MV-4-11 (cell line): ENCODE data around the gene RAD51AP2.
"Not testable (repeated sequence)": the region's sequence is repeated elsewhere in the genome, so short reads cannot be mapped to it uniquely, and the experiment has no call there.

Experiments used
- DNase-seq: peaks from one replicate; lab custom pipeline; 2025; lab: John Stamatoyannopoulos, UW

RAD51AP2 gene

GRCh38 chr2:17518212-17519154 lies at the start of gene RAD51AP2:
RAD51AP2 (minus strand) TSS chr2:17518440; CDS start chr2:17518415, 25 bp downstream.
- DNase-seq, result peak; percentile 83

- DNase-seq, result not testable (repeated sequence)
Measured at GRCh38 chr2:17565726-17566125, 47.5 kb upstream of the RAD51AP2 start.

DNA sequence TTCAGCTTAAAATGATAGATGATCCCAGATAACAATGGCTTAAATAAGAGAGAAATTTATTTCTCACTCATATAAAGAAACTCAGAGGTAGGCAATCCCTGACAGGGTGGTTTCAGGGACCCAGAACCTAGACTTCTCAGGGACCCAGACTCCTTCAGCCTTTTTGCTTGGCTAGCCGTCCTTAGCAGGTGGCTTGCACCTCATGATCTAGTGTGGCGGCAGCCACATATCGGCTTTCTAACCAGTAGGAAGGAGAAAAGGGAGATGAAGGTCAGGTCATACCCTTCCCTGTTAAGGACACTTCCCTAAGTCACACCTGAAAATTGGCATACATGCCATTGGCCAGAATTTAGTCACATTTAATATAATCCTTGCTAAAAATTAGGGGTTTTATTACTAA lies 40.6 kb upstream of the RAD51AP2 start:
- DNase-seq, result no peak

GRCh38 chr2:17558053-17558452 lies 39.8 kb upstream of the RAD51AP2 start:
- no peak for DNase-seq

GRCh38 chr2:17557596-17557995 lies 39.4 kb upstream of the RAD51AP2 start:
- DNase-seq, result no peak

GRCh38 chr2:17555150-17555549 lies 36.9 kb upstream of the RAD51AP2 start:
- no peak for DNase-seq

DNA sequence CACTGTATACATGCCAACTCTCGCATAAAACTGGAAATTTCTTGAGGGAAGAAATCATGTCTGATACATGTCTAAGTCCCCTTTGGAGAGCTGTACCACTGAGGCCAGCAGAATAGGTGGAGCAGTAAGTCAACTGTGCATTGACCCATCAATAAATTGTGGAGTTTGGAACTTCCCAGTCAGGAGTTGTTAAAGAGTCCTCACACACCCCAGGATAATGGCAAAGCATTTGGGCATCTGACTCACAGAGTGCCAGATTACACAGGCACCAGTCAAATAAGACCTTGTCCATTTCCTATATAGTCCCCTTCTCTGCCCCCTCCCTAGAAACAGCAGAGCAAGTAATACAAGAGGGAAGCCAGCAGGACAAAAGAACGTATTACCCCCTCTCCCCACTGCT lies 32.7 kb upstream of the RAD51AP2 start:
- DNase-seq, result no peak

GRCh38 chr2:17547737-17548136 lies 29.5 kb upstream of the RAD51AP2 start:
- DNase-seq, result no peak

GRCh38 chr2:17547237-17547636 lies 29.0 kb upstream of the RAD51AP2 start:
- DNase-seq, result no peak

DNA sequence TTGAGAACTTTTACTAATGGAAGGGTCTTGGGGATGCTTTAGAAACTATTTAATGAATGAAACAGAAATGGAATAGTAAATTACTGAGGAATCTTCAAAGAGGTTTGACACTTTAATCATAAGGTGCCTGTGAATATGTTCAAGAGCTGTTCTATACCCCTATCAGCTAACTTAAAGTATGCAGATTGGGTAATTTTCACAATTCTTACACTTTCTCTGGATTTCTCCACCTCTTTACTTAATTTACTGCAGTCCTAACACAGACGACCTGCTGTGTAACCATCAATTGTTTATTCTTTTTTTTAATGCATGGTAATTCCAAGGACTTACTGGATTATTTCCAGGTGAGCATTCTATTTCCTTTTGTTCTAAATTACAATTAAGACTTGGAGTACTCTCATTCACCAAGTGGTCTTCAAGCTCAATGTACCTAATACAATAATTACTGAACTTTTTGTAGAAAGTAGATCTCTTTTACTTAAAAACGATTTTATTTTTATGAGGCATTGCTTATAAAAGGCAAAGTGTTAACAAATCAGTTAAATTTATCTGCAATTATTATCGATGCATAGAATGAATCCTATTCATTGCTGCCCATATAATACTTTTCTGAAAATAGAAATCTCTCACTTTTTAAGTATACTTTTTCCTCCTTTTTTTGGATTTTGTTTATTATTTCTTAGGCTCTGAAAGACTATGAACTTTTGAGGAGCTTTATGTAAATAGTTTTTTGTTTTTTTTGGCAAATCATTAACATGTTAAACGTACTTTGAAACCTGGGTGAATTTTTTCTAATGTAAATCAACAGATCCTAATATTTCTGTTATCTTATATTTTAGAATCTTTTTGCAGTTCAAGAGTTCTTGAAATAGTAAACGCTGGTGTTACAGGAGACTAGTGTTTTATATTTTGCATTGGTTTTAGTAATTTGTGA lies 27.7 kb upstream of the RAD51AP2 start:
- no peak for DNase-seq

DNA sequence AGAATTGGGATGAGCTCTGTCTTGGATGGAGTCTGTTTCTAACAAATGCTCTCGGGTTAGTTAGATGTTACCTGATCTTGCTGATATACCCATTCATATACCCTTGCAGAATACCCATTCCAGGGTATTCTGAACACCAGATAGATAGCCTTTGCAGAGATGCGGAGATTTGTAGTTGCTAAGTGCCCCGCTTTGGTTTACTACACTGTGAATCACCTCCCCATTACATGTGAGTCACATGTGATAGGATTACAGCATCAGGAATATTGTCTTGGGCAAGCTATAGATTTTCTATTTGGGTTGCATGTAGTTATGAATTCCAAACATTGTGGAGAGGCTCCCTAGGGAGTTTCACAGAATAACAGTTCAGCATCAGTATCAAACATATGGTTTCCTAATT lies 26.0 kb upstream of the RAD51AP2 start:
- DNase-seq, result no peak

DNA sequence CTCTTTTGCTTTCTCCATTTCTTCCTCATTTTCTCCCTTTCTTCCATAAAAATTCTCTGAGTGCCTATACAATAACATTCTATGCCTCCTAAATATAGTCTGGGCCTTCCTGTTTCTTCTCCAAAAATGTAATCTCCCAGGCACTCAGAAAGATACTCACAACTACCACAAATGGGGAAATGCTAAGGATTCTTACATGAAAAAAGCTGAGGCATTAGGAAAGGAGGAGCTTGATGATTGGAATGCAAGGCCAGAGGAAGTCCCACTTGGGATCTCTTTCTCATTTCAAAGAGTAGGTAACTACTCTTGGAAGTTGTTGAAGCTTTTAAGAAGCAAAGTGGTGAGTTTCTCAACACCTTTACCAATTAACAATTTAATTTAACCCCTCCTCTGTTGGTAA lies 25.6 kb upstream of the RAD51AP2 start:
- DNase-seq, result no peak

- DNase-seq, result no peak
Measured at GRCh38 chr2:17543131-17543660, 25.0 kb upstream of the RAD51AP2 start.

GRCh38 chr2:17542471-17542870 lies 24.2 kb upstream of the RAD51AP2 start:
- DNase-seq, result no peak

GRCh38 chr2:17541531-17541950 lies 23.3 kb upstream of the RAD51AP2 start:
- no peak for DNase-seq

- DNase-seq, result no peak
Measured at GRCh38 chr2:17540813-17541530, 22.7 kb upstream of the RAD51AP2 start.

- DNase-seq, result no peak
Measured at GRCh38 chr2:17540093-17540812, 22.0 kb upstream of the RAD51AP2 start, which contains the start of gene VSNL1. VSNL1 (plus strand) TSS chr2:17540696; CDS start chr2:17592075, 51,379 bp downstream.

DNA sequence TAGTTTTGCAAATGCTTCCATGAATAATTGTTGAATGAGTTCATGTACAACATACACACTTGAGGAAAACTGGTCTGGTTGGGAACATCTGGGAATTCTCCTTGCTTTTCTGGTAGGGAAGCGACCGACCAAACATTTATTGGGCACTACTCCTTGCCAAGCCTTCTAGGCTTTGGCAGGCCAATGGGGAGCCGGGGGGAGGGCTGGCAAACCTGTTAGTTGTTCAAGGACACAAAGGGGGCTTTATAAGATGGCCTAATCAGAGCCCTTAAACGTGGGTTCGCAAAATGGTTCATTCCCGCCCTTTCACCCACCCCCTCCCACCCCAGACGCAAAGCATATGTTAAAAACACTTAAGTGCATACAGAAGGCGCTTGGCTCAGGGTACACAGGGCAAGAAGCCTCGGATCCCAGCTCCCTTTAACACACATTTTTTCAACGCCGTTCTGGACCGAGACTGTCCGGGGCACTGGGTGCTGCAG lies 21.4 kb upstream of the RAD51AP2 start:
- DNase-seq, result no peak

DNA sequence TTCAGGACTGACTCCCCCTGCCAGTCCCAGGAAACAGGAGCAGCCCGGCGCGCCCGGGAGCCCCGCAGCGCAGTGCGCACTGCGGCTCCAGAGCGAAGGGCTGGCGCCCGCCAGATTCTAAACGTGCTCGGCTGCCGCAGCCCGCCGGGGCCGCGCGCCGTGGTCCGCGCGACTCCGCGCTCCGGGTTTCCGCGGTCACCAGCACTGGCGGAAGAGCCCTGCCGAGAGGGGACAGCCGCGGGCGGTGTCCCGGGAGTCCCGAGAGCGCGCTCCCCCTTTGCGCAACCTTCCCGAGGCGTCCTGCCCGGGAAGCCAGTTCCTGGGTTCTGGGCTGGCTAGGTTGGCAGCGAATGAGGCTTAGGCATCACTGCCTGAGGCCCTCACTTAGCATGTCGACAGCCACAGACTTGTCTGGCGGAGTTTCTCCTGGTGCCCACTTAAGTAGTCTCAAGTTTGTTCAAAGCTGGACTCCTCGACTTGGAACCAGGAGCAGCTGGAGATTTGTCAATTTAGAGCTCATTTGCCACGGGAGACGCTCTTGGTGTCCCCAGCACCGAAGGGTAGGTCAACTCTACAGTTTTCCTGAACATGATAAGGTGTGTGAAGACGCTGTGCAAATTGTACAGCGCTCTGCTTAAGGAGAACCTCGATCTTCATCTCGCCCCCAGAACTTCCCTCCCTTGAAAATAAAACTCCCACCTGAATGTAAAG lies 20.8 kb upstream of the RAD51AP2 start:
- peak; percentile 31 for DNase-seq
